GM12864 (cell line): ENCODE results near the gene NUPR1.

Experiments
- DNase-seq: peaks from one replicate; pipeline ENCODE4 v3.0.0-alpha.2; 2011; ENCODE audit warnings: low read depth
- H3K4me3 ChIP-seq: 2 replicates; pipeline ENCODE4 v1.5.1; 2011; ENCODE audit warnings: mild to moderate bottlenecking, low read depth, low read length, control low read depth
- CTCF ChIP-seq: IDR thresholded peaks from 2 replicates; pipeline ENCODE4 v1.5.1; 2011; ENCODE audit warnings: low read depth, mild to moderate bottlenecking, moderate library complexity, low read length, control low read depth, inconsistent platforms; ENCODE audit errors: missing control alignments

Gene NUPR1

GRCh38 chr16:28511801-28512789, 26.7 kb downstream of the NUPR1 start:
- H3K4me3 ChIP-seq = no peak overlapping the region
- no peak for DNase-seq
- TF ChIP-seq CTCF = no peak

DNA sequence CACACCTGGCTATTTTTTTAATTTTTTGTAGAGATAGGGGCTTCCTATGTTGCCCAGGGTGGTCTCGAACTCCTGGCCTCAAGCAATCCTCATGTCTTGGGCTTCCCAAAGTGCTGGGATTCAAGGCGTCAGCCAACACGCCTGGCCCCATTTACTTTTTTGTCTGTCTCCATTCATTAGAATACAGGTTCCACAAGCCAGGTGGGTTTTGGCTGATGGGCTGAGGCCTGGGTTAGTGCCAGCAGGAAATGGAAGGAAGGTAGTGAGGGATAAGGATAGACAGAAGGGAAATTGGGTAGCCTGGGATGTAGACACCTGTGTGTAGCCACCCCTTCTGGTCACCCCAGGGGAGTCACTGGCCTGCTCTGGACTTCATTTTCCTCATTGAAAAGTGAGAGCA, 27.7 kb downstream of the NUPR1 start:
- H3K4me3 ChIP-seq = no peak overlapping the region
- TF ChIP-seq CTCF = no peak
- no peak for DNase-seq

GRCh38 chr16:28505489-28506137, 33.2 kb downstream of the NUPR1 start:
- H3K4me3 ChIP-seq = no peak overlapping the region
- no peak for DNase-seq
- TF ChIP-seq CTCF = no peak

DNA sequence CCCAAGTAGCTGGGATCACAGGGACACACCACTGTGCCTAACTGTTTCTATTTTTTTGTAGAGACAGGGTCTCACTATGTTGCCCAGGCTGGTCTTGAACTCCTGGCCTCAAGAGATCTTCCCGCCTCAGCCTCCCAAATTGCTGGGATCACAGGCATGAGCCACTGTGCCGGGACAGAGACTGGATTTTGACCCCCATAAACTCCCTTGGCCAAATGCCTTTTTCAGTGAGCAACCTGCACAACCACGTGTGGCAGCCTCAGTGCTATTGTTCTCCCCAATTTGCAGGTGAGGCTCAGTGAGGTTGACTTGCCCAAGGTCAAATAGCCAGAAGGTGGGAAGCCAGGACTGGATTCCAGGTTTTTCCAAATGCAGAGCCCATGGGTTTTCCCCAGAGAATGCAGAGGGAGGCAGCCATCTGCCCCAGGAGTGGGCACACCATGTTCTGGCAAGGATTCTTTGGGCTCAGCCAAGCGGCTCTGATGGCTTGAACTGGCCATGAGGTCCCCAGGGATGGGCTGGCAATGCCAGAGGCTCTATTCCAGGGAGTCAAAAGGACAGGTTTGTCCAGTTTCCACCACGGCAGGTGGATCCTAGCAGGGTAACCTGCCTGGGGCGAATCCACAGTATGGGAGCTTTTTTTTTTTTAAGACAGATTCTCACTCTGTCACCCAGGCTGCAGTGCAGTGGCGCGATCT, 33.9 kb downstream of the NUPR1 start:
- no peak overlapping the region for H3K4me3 ChIP-seq
- DNase-seq = no peak
- TF ChIP-seq CTCF = no peak

GRCh38 chr16:28503470-28504259, 35.1 kb downstream of the NUPR1 start:
- no peak overlapping the region for H3K4me3 ChIP-seq
- DNase-seq = no peak
- TF ChIP-seq CTCF = no peak

GRCh38 chr16:28502290-28502689, 36.5 kb downstream of the NUPR1 start:
- DNase-seq = no peak
- TF ChIP-seq CTCF = no peak
- no peak overlapping the region for H3K4me3 ChIP-seq
